Fibroblast of the aortic adventitia (primary cell): ENCODE measurements around the gene MPP4. TPM values are rescaled to one million over a fixed set of nuclear protein-coding genes. Genes with fewer than 3 reads are reported as not detected.
A peak's percentile ranks its signal among the peaks of the same experiment; 100 is the strongest.

Experiments used
- DNase-seq: peaks from one replicate; pipeline ENCODE4 v3.0.0-alpha.2; 2010; ENCODE audit warnings: low read depth
- H3K4me3 ChIP-seq: 2 replicates; pipeline ENCODE4 v1.5.1; 2011; ENCODE audit warnings: low read depth, mild to moderate bottlenecking, control low read depth, low read length, moderate library complexity
- total RNA-seq: library from RNA; depleted of rRNA; stranded (reverse); fragments of >200 nt; gene quantifications from 2 replicates; pipeline ENCODE4 v1.2.3, GENCODE V29; 2012; ENCODE audit warnings: low replicate concordance
- TF ChIP-seq, protein P1 (sequence below): IDR thresholded peaks from 2 replicates; pipeline ENCODE4 v1.5.1; 2011; ENCODE audit warnings: mild to moderate bottlenecking, low read length, control low read depth, inconsistent platforms; ENCODE audit not compliant: insufficient read depth

MPP4 gene
- total RNA-seq, 1 donor = 4.0 TPM

GRCh38 chr2:201649442-201649841 lies 49.0 kb downstream of the MPP4 start:
- no peak overlapping the region for H3K4me3 ChIP-seq
- TF ChIP-seq, protein P1, sequence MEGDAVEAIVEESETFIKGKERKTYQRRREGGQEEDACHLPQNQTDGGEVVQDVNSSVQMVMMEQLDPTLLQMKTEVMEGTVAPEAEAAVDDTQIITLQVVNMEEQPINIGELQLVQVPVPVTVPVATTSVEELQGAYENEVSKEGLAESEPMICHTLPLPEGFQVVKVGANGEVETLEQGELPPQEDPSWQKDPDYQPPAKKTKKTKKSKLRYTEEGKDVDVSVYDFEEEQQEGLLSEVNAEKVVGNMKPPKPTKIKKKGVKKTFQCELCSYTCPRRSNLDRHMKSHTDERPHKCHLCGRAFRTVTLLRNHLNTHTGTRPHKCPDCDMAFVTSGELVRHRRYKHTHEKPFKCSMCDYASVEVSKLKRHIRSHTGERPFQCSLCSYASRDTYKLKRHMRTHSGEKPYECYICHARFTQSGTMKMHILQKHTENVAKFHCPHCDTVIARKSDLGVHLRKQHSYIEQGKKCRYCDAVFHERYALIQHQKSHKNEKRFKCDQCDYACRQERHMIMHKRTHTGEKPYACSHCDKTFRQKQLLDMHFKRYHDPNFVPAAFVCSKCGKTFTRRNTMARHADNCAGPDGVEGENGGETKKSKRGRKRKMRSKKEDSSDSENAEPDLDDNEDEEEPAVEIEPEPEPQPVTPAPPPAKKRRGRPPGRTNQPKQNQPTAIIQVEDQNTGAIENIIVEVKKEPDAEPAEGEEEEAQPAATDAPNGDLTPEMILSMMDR = no peak
- no peak for DNase-seq

GRCh38 chr2:201647431-201647830 lies 51.0 kb downstream of the MPP4 start:
- H3K4me3 ChIP-seq = no peak overlapping the region
- TF ChIP-seq, protein P1 = no peak
- no peak for DNase-seq

- H3K4me3 ChIP-seq = peak overlapping the region; percentile 94
- peak; percentile 71 for DNase-seq
- TF ChIP-seq, protein P1 = no peak
These were observed 54.4 kb downstream of the MPP4 start for GRCh38 chr2:201644001-201644400.

- TF ChIP-seq, protein P1 = no peak
- peak; percentile 43 for DNase-seq
- H3K4me3 ChIP-seq = peak within 1 kb of the TSS; percentile 94
These were observed 55.1 kb downstream of the MPP4 start, which contains the start of gene TMEM237 for GRCh38 chr2:201643216-201643890. Gene TMEM237, minus strand, starts transcription at chr2:201643503. Its CDS starts 103 bp downstream, at chr2:201643400.

DNA sequence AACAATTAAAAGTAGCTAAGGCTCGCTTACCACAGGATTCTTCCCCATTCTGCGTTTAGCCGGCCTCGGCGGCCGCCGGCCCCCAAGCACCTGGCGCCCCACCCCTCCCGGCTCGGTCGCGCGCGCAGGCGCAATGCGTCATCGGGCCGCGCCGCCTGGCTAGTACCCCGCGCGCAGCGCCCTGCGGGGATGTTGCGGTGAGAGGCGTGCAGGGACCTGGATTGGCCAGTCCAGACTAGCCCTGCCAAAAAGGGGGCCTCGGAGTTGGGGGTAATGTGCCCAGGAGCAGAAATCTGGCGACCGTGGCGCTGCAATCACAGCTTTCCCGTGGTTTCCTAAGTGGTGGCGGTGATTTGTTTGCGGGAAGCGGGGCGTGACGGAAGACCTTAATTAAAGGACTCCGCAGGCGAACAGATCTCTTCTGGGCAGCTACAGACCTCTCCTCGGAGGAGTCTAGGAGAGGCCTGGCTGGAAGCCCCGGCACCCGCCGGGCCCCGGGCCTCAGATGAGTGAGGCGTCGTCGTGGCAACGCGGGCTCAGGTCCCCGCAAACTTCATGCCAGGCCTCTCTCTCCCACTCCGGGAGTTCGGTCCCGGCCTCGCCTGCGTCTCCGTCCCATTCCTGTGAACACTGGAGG lies 55.7 kb downstream of the MPP4 start:
- H3K4me3 ChIP-seq = peak overlapping the region; percentile 94
- DNase-seq = peak; percentile 72
- TF ChIP-seq, protein P1 = no peak

- DNase-seq = no peak
- H3K4me3 ChIP-seq = peak overlapping the region; percentile 94
- TF ChIP-seq, protein P1 = no peak
These were observed 56.3 kb downstream of the MPP4 start for GRCh38 chr2:201642086-201642578.
